Peyer's patch (tissue), 4 donors: ENCODE measurements around the gene MECR.

ENCODE experiments used
- POLR2A ChIP-seq, 2 donors: fragments of 450-650 bp; IDR thresholded peaks; one replicate each; pipeline ENCODE4 v1.5.1; 2017; ENCODE audit warnings: antibody characterized with exemption in 2 of 2, mild to moderate bottlenecking in 2 of 2, moderate library complexity in 2 of 2
- TF ChIP-seq, protein P1 (sequence below), 6 experiments: fragments of 450-650 bp in 4 of 6; fragments of 200-600 bp in 2 of 6; sonication (generic) in 1 of 6; IDR thresholded peaks; one replicate each; pipeline ENCODE4 v1.5.1; 2017 to 2019; ENCODE audit warnings: antibody characterized with exemption in 6 of 6, mild to moderate bottlenecking in 3 of 6, moderate library complexity in 1 of 6

DNA sequence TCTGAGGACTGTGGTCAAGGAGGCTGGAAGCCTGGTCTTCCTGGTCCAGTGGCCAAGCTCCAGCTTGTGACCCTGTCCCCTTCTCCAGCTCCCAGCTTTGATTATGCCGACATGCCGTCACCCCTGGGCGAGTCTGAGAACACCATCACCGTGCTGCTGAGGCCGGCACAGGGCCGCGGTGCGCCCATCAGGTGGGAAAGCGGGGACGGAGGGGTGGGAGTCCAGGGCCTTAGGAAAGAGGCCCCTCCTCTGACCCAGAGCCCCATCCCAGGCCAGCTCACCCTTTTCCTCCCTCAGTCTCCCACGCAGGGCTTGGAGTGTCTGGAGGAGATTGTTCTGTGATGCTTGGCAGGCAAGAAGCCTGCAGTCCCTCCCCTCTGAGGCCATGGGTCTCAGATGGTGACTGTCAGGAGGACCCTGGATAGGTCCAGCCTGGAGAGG, 49.2 kb upstream of the MECR start:
- TF ChIP-seq, protein P1, sequence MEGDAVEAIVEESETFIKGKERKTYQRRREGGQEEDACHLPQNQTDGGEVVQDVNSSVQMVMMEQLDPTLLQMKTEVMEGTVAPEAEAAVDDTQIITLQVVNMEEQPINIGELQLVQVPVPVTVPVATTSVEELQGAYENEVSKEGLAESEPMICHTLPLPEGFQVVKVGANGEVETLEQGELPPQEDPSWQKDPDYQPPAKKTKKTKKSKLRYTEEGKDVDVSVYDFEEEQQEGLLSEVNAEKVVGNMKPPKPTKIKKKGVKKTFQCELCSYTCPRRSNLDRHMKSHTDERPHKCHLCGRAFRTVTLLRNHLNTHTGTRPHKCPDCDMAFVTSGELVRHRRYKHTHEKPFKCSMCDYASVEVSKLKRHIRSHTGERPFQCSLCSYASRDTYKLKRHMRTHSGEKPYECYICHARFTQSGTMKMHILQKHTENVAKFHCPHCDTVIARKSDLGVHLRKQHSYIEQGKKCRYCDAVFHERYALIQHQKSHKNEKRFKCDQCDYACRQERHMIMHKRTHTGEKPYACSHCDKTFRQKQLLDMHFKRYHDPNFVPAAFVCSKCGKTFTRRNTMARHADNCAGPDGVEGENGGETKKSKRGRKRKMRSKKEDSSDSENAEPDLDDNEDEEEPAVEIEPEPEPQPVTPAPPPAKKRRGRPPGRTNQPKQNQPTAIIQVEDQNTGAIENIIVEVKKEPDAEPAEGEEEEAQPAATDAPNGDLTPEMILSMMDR (IDR thresholded peaks at IDR 0.05) = no peak
- no peak for TF ChIP-seq POLR2A (IDR thresholded peaks at IDR 0.05)
